Colonic mucosa (tissue), 4 donors: ENCODE data around the gene NAXD. TPM values are rescaled to one million over a fixed set of nuclear protein-coding genes. Genes with fewer than 3 reads are reported as not detected.

Experiments
- DNase-seq: peaks from one replicate; pipeline ENCODE4 v3.0.0-alpha.2; 2020
- H3K27ac ChIP-seq: fragments of 200-600 bp; one replicate; pipeline ENCODE4 v1.8.0; 2021
- H3K27me3 ChIP-seq: fragments of 200-600 bp; one replicate; pipeline ENCODE4 v1.8.0; 2021
- H3K36me3 ChIP-seq: fragments of 200-600 bp; one replicate; pipeline ENCODE4 v1.8.0; 2021
- H3K4me1 ChIP-seq: fragments of 200-600 bp; one replicate; pipeline ENCODE4 v1.8.0; 2021; ENCODE audit warnings: mild to moderate bottlenecking
- H3K4me3 ChIP-seq: fragments of 200-600 bp; one replicate; pipeline ENCODE4 v1.8.0; 2021
- H3K9ac ChIP-seq, 2 donors: one replicate each; pipeline ENCODE4 v1.7.0; 2013; ENCODE audit warnings: control low read depth in 2 of 2, low read depth in 2 of 2, low read length in 2 of 2
- H3K9me3 ChIP-seq: fragments of 200-600 bp; one replicate; pipeline ENCODE4 v1.8.0; 2021
- CTCF ChIP-seq: fragments of 200-600 bp; IDR thresholded peaks from one replicate; pipeline ENCODE4 v1.8.0; 2022; ENCODE audit warnings: antibody characterized with exemption, mild to moderate bottlenecking
- intact Hi-C: fragments of 100-400 bp; cut with DNase I; formaldehyde crosslinking; loops from one replicate; pipeline ENCODE4 v1.14.1; 2022
- total RNA-seq, 2 donors: library from RNA; stranded (reverse); fragmentation: NEBNext Ultra II Directional in 1 of 2; extraction: Animal tissue kit (Norgen Biotek cat#: 25700) in 1 of 2; gene quantifications; one replicate each; pipeline ENCODE4 v1.2.1, GENCODE V29; 2021
- donor health status: healthy.
- donor health status: DM: no; HTN: no; CAD: no.
- donor health status: DM: no; HTN: no; CAD: no.

Gene NAXD
- total RNA-seq, 2 donors from 2014 or later: 36.7 to 40.4 TPM

- H3K9me3 ChIP-seq: no peaks in the 10 kb centered on the region
- no peak overlapping the region for H3K4me3 ChIP-seq
- intact Hi-C loops: no loop called here
- DNase-seq: no peak
- no peaks in the 10 kb centered on the region for H3K36me3 ChIP-seq
- no peak overlapping the region for H3K9ac ChIP-seq
- TF ChIP-seq CTCF: no peak
- no peak overlapping the region for H3K27ac ChIP-seq
- H3K4me1 ChIP-seq: no peaks in the 10 kb centered on the region
- H3K27me3 ChIP-seq: no peaks in the 10 kb centered on the region
These were observed 36.4 kb downstream of the NAXD start for GRCh38 chr13:110651726-110652230.

- no peaks in the 10 kb centered on the region for H3K9me3 ChIP-seq
- no peaks in the 10 kb centered on the region for H3K36me3 ChIP-seq
- no peak for DNase-seq
- no peak for TF ChIP-seq CTCF
- no peak overlapping the region for H3K9ac ChIP-seq
- H3K27me3 ChIP-seq: no peaks in the 10 kb centered on the region
- no peak overlapping the region for H3K27ac ChIP-seq
- no peak overlapping the region for H3K4me3 ChIP-seq
- no peaks in the 10 kb centered on the region for H3K4me1 ChIP-seq
- intact Hi-C loops: no loop called here
These were observed 36.9 kb downstream of the NAXD start for GRCh38 chr13:110652231-110652730.

- no peak overlapping the region for H3K9ac ChIP-seq
- no peaks in the 10 kb centered on the region for H3K4me1 ChIP-seq
- H3K36me3 ChIP-seq: no peaks in the 10 kb centered on the region
- no peak overlapping the region for H3K27ac ChIP-seq
- no peaks in the 10 kb centered on the region for H3K9me3 ChIP-seq
- no peaks in the 10 kb centered on the region for H3K27me3 ChIP-seq
- no peak for DNase-seq
- no peak overlapping the region for H3K4me3 ChIP-seq
- TF ChIP-seq CTCF: no peak
- intact Hi-C loops: no loop called here
These were observed 37.4 kb downstream of the NAXD start for GRCh38 chr13:110652764-110653163.

GRCh38 chr13:110653271-110653670 is 37.9 kb downstream of the NAXD start:
- Histone ChIP-seq H3K4me1 (no peaks in the 10 kb centered on the region), H3K27ac (no peak overlapping the region), H3K9me3 (no peaks in the 10 kb centered on the region), H3K27me3 (no peaks in the 10 kb centered on the region), H3K9ac (no peak overlapping the region), H3K4me3 (no peak overlapping the region), H3K36me3 (no peaks in the 10 kb centered on the region)
- DNase-seq: no peak
- no peak for TF ChIP-seq CTCF
- intact Hi-C loops: no loop called here

- no peaks in the 10 kb centered on the region for H3K4me1 ChIP-seq
- no peak overlapping the region for H3K4me3 ChIP-seq
- no peak overlapping the region for H3K9ac ChIP-seq
- H3K36me3 ChIP-seq: no peaks in the 10 kb centered on the region
- intact Hi-C loops: no loop called here
- H3K27me3 ChIP-seq: no peaks in the 10 kb centered on the region
- no peak for DNase-seq
- no peak for TF ChIP-seq CTCF
- no peak overlapping the region for H3K27ac ChIP-seq
- H3K9me3 ChIP-seq: no peaks in the 10 kb centered on the region
These were observed 38.5 kb downstream of the NAXD start for GRCh38 chr13:110653851-110654250.
